ENCODE measurements around the gene WIPF2.

WIPF2 gene

GRCh38 chr17:40174514-40174913 is 44.6 kb upstream of the WIPF2 start:
- no peak overlapping the region for H3K4me3 ChIP-seq (ENCODE audit: low read depth, low read length)
- no peak for TF ChIP-seq CTCF (IDR thresholded peaks at IDR 0.05; ENCODE audit: low read depth, low read length)
- TF ChIP-seq MAX (IDR thresholded peaks at IDR 0.05; ENCODE audit: low read depth, low read length) = no peak
- no peak for TF ChIP-seq MYC (IDR thresholded peaks at IDR 0.05; ENCODE audit: low read depth, low read length)
- TF ChIP-seq POLR2A (IDR thresholded peaks at IDR 0.05; ENCODE audit: extremely low read depth, insufficient read length) = no peak
- DNase-seq (ENCODE audit: low read depth) = no peak

- no peak overlapping the region for H3K4me3 ChIP-seq (ENCODE audit: low read depth, low read length)
- no peak for TF ChIP-seq POLR2A (IDR thresholded peaks at IDR 0.05; ENCODE audit: extremely low read depth, insufficient read length)
- no peak for TF ChIP-seq MYC (IDR thresholded peaks at IDR 0.05; ENCODE audit: low read depth, low read length)
- TF ChIP-seq MAX (IDR thresholded peaks at IDR 0.05; ENCODE audit: low read depth, low read length) = no peak
- no peak for TF ChIP-seq CTCF (IDR thresholded peaks at IDR 0.05; ENCODE audit: low read depth, low read length)
- no peak for DNase-seq (ENCODE audit: low read depth)
Measured at GRCh38 chr17:40175928-40176753, 43.0 kb upstream of the WIPF2 start.

GRCh38 chr17:40176754-40177110 is 42.4 kb upstream of the WIPF2 start:
- H3K4me3 ChIP-seq (ENCODE audit: low read depth, low read length) = no peak overlapping the region
- TF ChIP-seq MYC (IDR thresholded peaks at IDR 0.05; ENCODE audit: low read depth, low read length) = no peak
- no peak for DNase-seq (ENCODE audit: low read depth)

- no peak for TF ChIP-seq MYC (IDR thresholded peaks at IDR 0.05; ENCODE audit: low read depth, low read length)
- TF ChIP-seq MAX (IDR thresholded peaks at IDR 0.05; ENCODE audit: low read depth, low read length) = no peak
- TF ChIP-seq POLR2A (IDR thresholded peaks at IDR 0.05; ENCODE audit: extremely low read depth, insufficient read length) = no peak
- TF ChIP-seq CTCF (IDR thresholded peaks at IDR 0.05; ENCODE audit: low read depth, low read length) = no peak
- no peak for DNase-seq (ENCODE audit: low read depth)
- no peak within 1 kb of the TSS for H3K4me3 ChIP-seq (ENCODE audit: low read depth, low read length)
Measured at GRCh38 chr17:40177275-40177874, 41.7 kb upstream of the WIPF2 start, which contains the start of gene RAPGEFL1. Gene RAPGEFL1 (plus strand): TSS chr17:40177470. CDS start chr17:40177862, 392 bp downstream.

GRCh38 chr17:40178021-40178601 is 41.0 kb upstream of the WIPF2 start:
- TF ChIP-seq MYC (IDR thresholded peaks at IDR 0.05; ENCODE audit: low read depth, low read length) (no peak), MAX (IDR thresholded peaks at IDR 0.05; ENCODE audit: low read depth, low read length) (no peak), CTCF (IDR thresholded peaks at IDR 0.05; ENCODE audit: low read depth, low read length) (no peak), POLR2A (IDR thresholded peaks at IDR 0.05; ENCODE audit: extremely low read depth, insufficient read length) (no peak)
- DNase-seq (ENCODE audit: low read depth) = no peak
- H3K4me3 ChIP-seq (ENCODE audit: low read depth, low read length) = no peak overlapping the region

GRCh38 chr17:40178660-40179059 is 40.4 kb upstream of the WIPF2 start:
- no peak overlapping the region for H3K4me3 ChIP-seq (ENCODE audit: low read depth, low read length)
- no peak for DNase-seq (ENCODE audit: low read depth)

More at GRCh38 chr17:40178660-40179059, 40.4 kb upstream of the WIPF2 start:
- TF ChIP-seq POLR2A (IDR thresholded peaks at IDR 0.05; ENCODE audit: extremely low read depth, insufficient read length) = no peak
- TF ChIP-seq MYC (IDR thresholded peaks at IDR 0.05; ENCODE audit: low read depth, low read length) = no peak
- TF ChIP-seq MAX (IDR thresholded peaks at IDR 0.05; ENCODE audit: low read depth, low read length) = no peak
- TF ChIP-seq CTCF (IDR thresholded peaks at IDR 0.05; ENCODE audit: low read depth, low read length) = no peak

Data from NB4 (cell line).